HG02588 (cell line): ENCODE data around the gene MAP4K3.

Source experiments
- ATAC-seq: cut with Tn5 transposase; IDR thresholded peaks from one replicate; pipeline ENCODE4 v1.9.1; 2021; ENCODE audit warnings: mild to moderate bottlenecking, moderate library complexity; ENCODE audit not compliant: unreplicated experiment

MAP4K3 gene

GRCh38 chr2:39313575-39313974 lies 123.5 kb downstream of the MAP4K3 start:
- no peak for ATAC-seq

GRCh38 chr2:39311469-39311868 lies 125.6 kb downstream of the MAP4K3 start:
- no peak for ATAC-seq

GRCh38 chr2:39308778-39309177 lies 128.3 kb downstream of the MAP4K3 start:
- no peak for ATAC-seq

- no peak for ATAC-seq
Observed at GRCh38 chr2:39306626-39307025, 130.5 kb downstream of the MAP4K3 start.

GRCh38 chr2:39304729-39305128 lies 132.4 kb downstream of the MAP4K3 start:
- no peak for ATAC-seq

- ATAC-seq = no peak
Observed at GRCh38 chr2:39304200-39304599, 132.9 kb downstream of the MAP4K3 start.

GRCh38 chr2:39301352-39301751 lies 135.7 kb downstream of the MAP4K3 start:
- no peak for ATAC-seq

- no peak for ATAC-seq
Observed at GRCh38 chr2:39300044-39300978, 136.8 kb downstream of the MAP4K3 start.

GRCh38 chr2:39290433-39290832 lies 146.7 kb downstream of the MAP4K3 start:
- ATAC-seq = no peak

GRCh38 chr2:39289609-39290008 lies 147.5 kb downstream of the MAP4K3 start:
- ATAC-seq = no peak

- ATAC-seq = no peak
Observed at GRCh38 chr2:39283561-39283960, 153.5 kb downstream of the MAP4K3 start.

- no peak for ATAC-seq
Observed at GRCh38 chr2:39281391-39281790, 155.7 kb downstream of the MAP4K3 start.

GRCh38 chr2:39275016-39275415 lies 162.1 kb downstream of the MAP4K3 start:
- ATAC-seq = no peak

GRCh38 chr2:39269941-39270340 lies 167.1 kb downstream of the MAP4K3 start:
- no peak for ATAC-seq

- ATAC-seq = no peak
Observed at GRCh38 chr2:39266916-39267434, 170.1 kb downstream of the MAP4K3 start.

GRCh38 chr2:39266139-39266805 lies 170.8 kb downstream of the MAP4K3 start:
- peak; percentile 73 for ATAC-seq

GRCh38 chr2:39265315-39265714 lies 171.8 kb downstream of the MAP4K3 start:
- ATAC-seq = no peak

GRCh38 chr2:39264733-39265132 lies 172.4 kb downstream of the MAP4K3 start:
- ATAC-seq = peak; percentile 69

- ATAC-seq = no peak
Observed at GRCh38 chr2:39260087-39260486, 177.0 kb downstream of the MAP4K3 start.

GRCh38 chr2:39256040-39256439 lies 181.0 kb downstream of the MAP4K3 start:
- no peak for ATAC-seq

- no peak for ATAC-seq
Observed at GRCh38 chr2:39252888-39253518, 184.1 kb downstream of the MAP4K3 start.
